ENCODE measurements around the gene RMDN2. TPM values are rescaled to one million over a fixed set of nuclear protein-coding genes. Genes with fewer than 3 reads are reported as not detected.

Gene RMDN2
- total RNA-seq, 2 experiments from 2014 or later: 0.79 to 1.2 TPM

Other genes with a start within 250 kb of the RMDN2 start
- gene CYP1B1, start 150.9 kb downstream of the RMDN2 start, total RNA-seq: 1 to 10 TPM; 2.4 to 2.5 TPM